B cell (primary cell): ENCODE data around the gene SUOX. TPM values are rescaled to one million over a fixed set of nuclear protein-coding genes. Genes with fewer than 3 reads are reported as not detected.
"Not testable (repeated sequence)": the region's sequence is repeated elsewhere in the genome, so short reads cannot be mapped to it uniquely, and the experiment has no call there.

Experiments used
- ATAC-seq: fragments of 200-7000 bp; cut with Tn5 transposase; one replicate; pipeline ENCODE4 v1.10.0; 2021; ENCODE audit warnings: low read depth, mild to moderate bottlenecking, moderate number of reproducible peaks, moderate library complexity
- CTCF ChIA-PET: fragments of 350-600 bp; sonication (Branson Sonifier 250); formaldehyde crosslinking; loops from one replicate; lab custom pipeline; 2021; ENCODE audit warnings: antibody characterized with exemption, inconsistent platforms; lab: Charles Lee
- POLR2A ChIA-PET: fragments of 350-600 bp; sonication (Branson Sonifier 250); formaldehyde crosslinking; loops from one replicate; lab custom pipeline; 2021; ENCODE audit warnings: antibody characterized with exemption; lab: Charles Lee
- DNase-seq: peaks from one replicate; pipeline ENCODE4 v3.0.0; 2013
- H2AFZ ChIP-seq: 2 replicates; pipeline ENCODE4 v1.6.1; 2012; ENCODE audit warnings: mild to moderate bottlenecking, low read depth, low read length; ENCODE audit not compliant: insufficient read depth, poor library complexity, severe bottlenecking
- H3K27ac ChIP-seq, 2 donors: 1 replicate in 1 of 2; 2 replicates in 1 of 2; pipeline ENCODE4 v1.5.1; 2012 to 2013; ENCODE audit warnings: low read length in 2 of 2, mild to moderate bottlenecking in 2 of 2, moderate library complexity in 1 of 2
- H3K27me3 ChIP-seq, 4 experiments: fragments of 200-600 bp in 1 of 4; sonication (generic) in 1 of 4; replicated peaks in 1 of 4; 1 replicate in 2 of 4; 2 replicates in 2 of 4; pipeline versions ENCODE4 v1.6.1 to v1.7.0; 2013 to 2016; ENCODE audit warnings: low read length in 3 of 4, mild to moderate bottlenecking in 2 of 4, mixed read lengths in 1 of 4, moderate library complexity in 1 of 4; ENCODE audit not compliant: insufficient read depth in 4 of 4, control insufficient read depth in 3 of 4; ENCODE audit errors: control extremely low read depth in 1 of 4
- H3K36me3 ChIP-seq, 2 experiments: replicated peaks in 1 of 2; 1 replicate in 1 of 2; 2 replicates in 1 of 2; pipeline versions ENCODE4 v1.6.1 to v1.7.1; 2013; ENCODE audit warnings: low read length in 1 of 2; ENCODE audit not compliant: insufficient read depth in 2 of 2, control insufficient read depth in 1 of 2; ENCODE audit errors: control extremely low read depth in 1 of 2, extremely low read depth in 1 of 2
- H3K4me1 ChIP-seq, 2 donors: fragments of 200-600 bp in 1 of 2; sonication (generic) in 1 of 2; 1 replicate in 1 of 2; 2 replicates in 1 of 2; pipeline versions ENCODE4 v1.5.1 to v1.6.1; 2013 to 2017; ENCODE audit warnings: low read length in 2 of 2; ENCODE audit not compliant: control insufficient read depth in 2 of 2, insufficient read depth in 2 of 2
- H3K4me2 ChIP-seq: replicated peaks from 2 replicates; pipeline ENCODE3; 2012; ENCODE audit warnings: mild to moderate bottlenecking, low read depth, low read length; ENCODE audit not compliant: poor library complexity, severe bottlenecking
- H3K4me3 ChIP-seq, 5 experiments: fragments of 200-600 bp in 1 of 5; sonication (generic) in 1 of 5; 1 replicate in 3 of 5; 2 replicates in 2 of 5; pipeline versions ENCODE4 v1.5.1 to v1.7.0; 2011 to 2016; ENCODE audit warnings: low read length in 4 of 5, mild to moderate bottlenecking in 4 of 5, low read depth in 2 of 5, control low read depth in 1 of 5, moderate library complexity in 1 of 5; ENCODE audit not compliant: insufficient read depth in 1 of 5; ENCODE audit errors: control extremely low read depth in 1 of 5, extremely low read depth in 1 of 5
- H3K79me2 ChIP-seq: fragments of 200-600 bp; sonication (generic); one replicate; pipeline ENCODE4 v1.6.0; 2016; ENCODE audit warnings: low read length; ENCODE audit not compliant: control insufficient read depth, insufficient read depth
- H3K9ac ChIP-seq: fragments of 200-600 bp; sonication (generic); 2 replicates; pipeline ENCODE4 v1.6.1; 2017; ENCODE audit warnings: mild to moderate bottlenecking, low read length, moderate library complexity
- H3K9me3 ChIP-seq, 3 donors: one replicate each; pipeline versions ENCODE4 v1.6.1 to v1.7.1; 2013; ENCODE audit warnings: low read length in 2 of 3; ENCODE audit not compliant: control insufficient read depth in 2 of 3, insufficient read depth in 1 of 3; ENCODE audit errors: control extremely low read depth in 1 of 3
- H4K20me1 ChIP-seq: 2 replicates; pipeline ENCODE4 v1.6.0; 2012; ENCODE audit warnings: mild to moderate bottlenecking, low read length; ENCODE audit not compliant: insufficient read depth, control insufficient read depth, poor library complexity, severe bottlenecking
- H3K27ac Mint-ChIP-seq: one replicate; pipeline ENCODE4 v1.8.0; 2021; ENCODE audit warnings: mixed read lengths
- H3K27me3 Mint-ChIP-seq: one replicate; pipeline ENCODE4 v1.8.0; 2021; ENCODE audit warnings: mixed read lengths
- H3K4me1 Mint-ChIP-seq: one replicate; pipeline ENCODE4 v1.8.0; 2021; ENCODE audit warnings: mixed read lengths
- H3K4me3 Mint-ChIP-seq: one replicate; pipeline ENCODE4 v1.8.0; 2021; ENCODE audit warnings: mixed read lengths
- H3K9me3 Mint-ChIP-seq: one replicate; pipeline ENCODE4 v1.8.0; 2022; ENCODE audit warnings: mixed read lengths; ENCODE audit not compliant: insufficient read depth
- CTCF ChIP-seq: fragments of 200-600 bp; IDR thresholded peaks from one replicate; pipeline ENCODE4 v1.8.0; 2022; ENCODE audit warnings: antibody characterized with exemption, mild to moderate bottlenecking
- EZH2 ChIP-seq: IDR thresholded peaks from 2 replicates; pipeline ENCODE4 v1.6.1; 2012; ENCODE audit warnings: borderline replicate concordance, low read depth, mild to moderate bottlenecking, moderate library complexity, low read length; ENCODE audit not compliant: insufficient read depth, poor library complexity, severe bottlenecking
- WGBS: methylation state at CpG from one replicate; pipeline ENCODE4 v1.1.5; 2013; ENCODE audit warnings: missing lambda C conversion rate; ENCODE audit not compliant: insufficient coverage; 5-methylcytosine and 5-hydroxymethylcytosine counted together
- intact Hi-C: fragments of 100-400 bp; cut with micrococcal nuclease; formaldehyde crosslinking; loops from one replicate; pipeline ENCODE4 v1.10.0; 2022
- polyA plus RNA-seq: library from polyadenylated mRNA; depleted of rRNA; stranded (reverse); fragments of >200 nt; gene quantifications from 2 replicates; pipeline ENCODE4 v1.2.3, GENCODE V29; 2012
- total RNA-seq, 2 donors: library from RNA; stranded (reverse); fragments of 120-200 nt in 1 of 2; gene quantifications; 1 replicate in 1 of 2; 2 replicates in 1 of 2; pipeline versions ENCODE4 v1.2.3 to v1.2.4, GENCODE V29; 2013 to 2022

SUOX gene
- total and polyA plus RNA-seq, 2 donors (not counting 1 experiment from before 2014, with no cell fraction given) = 3.1 to 7.5 TPM

- ATAC-seq (no peak), DNase-seq (no peak)
- H3K9me3 ChIP-seq = no peaks in the 10 kb centered on the region
- no peak overlapping the region for H3K4me2 ChIP-seq
- no peak overlapping the region for H3K27ac Mint-ChIP-seq
- 100% methylated on average over 1 of the region's 2 CpGs for WGBS
- TF ChIP-seq EZH2 (no peak), CTCF (no peak)
- H3K27me3 ChIP-seq = no peaks in the 10 kb centered on the region
- H3K27me3 Mint-ChIP-seq = no peaks in the 10 kb centered on the region
- ChIA-PET POLR2A (interaction anchor here (0.7 kb wide), 1 partner anchor 11 kb away, joined by 3 read pairs; the partner anchor contains the start of gene RAB5B), CTCF (interaction anchor here (0.8 to 2.8 kb wide), 8 partner anchors 9 to 247 kb away, joined by 3 to 19 read pairs (median 5); partner anchors contain the start of gene SUOX)
- H3K4me1 Mint-ChIP-seq = peaks cover 20% of the 10 kb centered on the region
- H3K4me3 ChIP-seq = no peak overlapping the region
- H4K20me1 ChIP-seq = peaks cover 19% of the 10 kb centered on the region
- H3K4me3 Mint-ChIP-seq = no peak overlapping the region
- no peak overlapping the region for H3K27ac ChIP-seq
- peaks cover 23% of the 10 kb centered on the region in 2 donors for H3K4me1 ChIP-seq
- H3K9ac ChIP-seq = no peak overlapping the region
- peaks cover 8 to 22% of the 10 kb centered on the region in 2 experiments for H3K36me3 ChIP-seq
- no peak overlapping the region for H2AFZ ChIP-seq
- H3K9me3 Mint-ChIP-seq = no peaks in the 10 kb centered on the region
- peaks cover 35% of the 10 kb centered on the region for H3K79me2 ChIP-seq
- intact Hi-C loops = no loop called here
Observed at GRCh38 chr12:55984861-55985260, 12.2 kb upstream of the SUOX start.

GRCh38 chr12:55985341-55985740 lies 11.7 kb upstream of the SUOX start:
- peaks cover 23% of the 10 kb centered on the region in 2 donors for H3K4me1 ChIP-seq
- no peak overlapping the region for H3K4me2 ChIP-seq
- no peak overlapping the region for H3K4me3 ChIP-seq
- Mint-ChIP-seq H3K27ac (no peak overlapping the region), H3K9me3 (no peaks in the 10 kb centered on the region), H3K27me3 (no peaks in the 10 kb centered on the region), H3K4me3 (no peak overlapping the region), H3K4me1 (peaks cover 20% of the 10 kb centered on the region)
- no peak overlapping the region for H2AFZ ChIP-seq
- ATAC-seq (no peak), DNase-seq (no peak)
- H3K27me3 ChIP-seq = no peaks in the 10 kb centered on the region
- H3K9me3 ChIP-seq = no peaks in the 10 kb centered on the region
- H3K79me2 ChIP-seq = peaks cover 31% of the 10 kb centered on the region
- TF ChIP-seq EZH2 = no peak
- TF ChIP-seq CTCF = no peak
- H3K9ac ChIP-seq = no peak overlapping the region
- WGBS = no CpG with 5 or more reads among the region's 4 CpGs
- peaks cover 16% of the 10 kb centered on the region for H4K20me1 ChIP-seq
- H3K36me3 ChIP-seq = peaks cover 9 to 25% of the 10 kb centered on the region in 2 experiments
- no peak overlapping the region for H3K27ac ChIP-seq
- POLR2A ChIA-PET = no interaction called here
- intact Hi-C loops = no loop called here
- CTCF ChIA-PET = interaction anchor here (1.1 to 2.4 kb wide), 6 partner anchors 10 to 247 kb away, joined by 3 to 10 read pairs (median 5); partner anchors contain the start of genes RAB5B and SUOX

- H3K4me3 ChIP-seq, intact Hi-C loops, H3K9me3 Mint-ChIP-seq, H3K9ac ChIP-seq, H3K4me2 ChIP-seq, H3K9me3 ChIP-seq, DNase-seq, H2AFZ ChIP-seq, H3K27ac ChIP-seq, POLR2A ChIA-PET, H3K4me3 Mint-ChIP-seq, H3K27me3 ChIP-seq, ATAC-seq, H3K27ac Mint-ChIP-seq, H3K27me3 Mint-ChIP-seq: not testable (repeated sequence)
- Histone ChIP-seq H4K20me1 (peaks cover 14% of the 10 kb centered on the region), H3K79me2 (peaks cover 27% of the 10 kb centered on the region), H3K36me3 (peaks cover 6 to 32% of the 10 kb centered on the region in 2 experiments), H3K4me1 (peaks cover 23% of the 10 kb centered on the region in 2 donors)
- 98% methylated on average over 5 of the region's 7 CpGs for WGBS
- CTCF ChIA-PET = interaction anchor here (1.1 to 2.4 kb wide), 4 partner anchors 10 to 44 kb away, joined by 3 to 10 read pairs (median 4); partner anchors contain the start of gene RAB5B
- H3K4me1 Mint-ChIP-seq = peaks cover 18% of the 10 kb centered on the region
Observed at GRCh38 chr12:55985976-55986375, 11.1 kb upstream of the SUOX start.
